Astrocyte (in vitro differentiated cells and primary cell): ENCODE measurements around the gene HSPA14.

Experiments used
- CTCF ChIP-seq: IDR thresholded peaks from 2 replicates; pipeline ENCODE4 v1.5.1; 2011; ENCODE audit warnings: low read depth, mild to moderate bottlenecking, inconsistent platforms, low read length, moderate library complexity; ENCODE audit not compliant: insufficient read depth
- EZH2 ChIP-seq: IDR thresholded peaks from 2 replicates; pipeline ENCODE4 v1.6.1; 2012; ENCODE audit warnings: mild to moderate bottlenecking, low read length, inconsistent platforms; ENCODE audit not compliant: insufficient read depth

- TF ChIP-seq CTCF = no peak
- TF ChIP-seq EZH2 = no peak
Observed at GRCh38 chr10:14911801-14912200, 73.7 kb downstream of the HSPA14 start.
